GM19463 (cell line): ENCODE results near the gene VASP.

ENCODE experiments used
- ATAC-seq: cut with Tn5 transposase; IDR thresholded peaks from one replicate; pipeline ENCODE4 v1.9.1; 2021; ENCODE audit warnings: mild to moderate bottlenecking, moderate library complexity; ENCODE audit not compliant: unreplicated experiment

VASP gene

GRCh38 chr19:45514376-45515051 is 7.2 kb downstream of the VASP start:
- ATAC-seq: no peak

GRCh38 chr19:45515081-45515624 is 7.9 kb downstream of the VASP start:
- no peak for ATAC-seq

- ATAC-seq: no peak
These were observed 8.6 kb downstream of the VASP start for GRCh38 chr19:45515807-45516401.

GRCh38 chr19:45517238-45517637 is 10.0 kb downstream of the VASP start:
- ATAC-seq: no peak

GRCh38 chr19:45517641-45518468 is 10.6 kb downstream of the VASP start:
- ATAC-seq: no peak

GRCh38 chr19:45518469-45518826 is 11.2 kb downstream of the VASP start:
- no peak for ATAC-seq

GRCh38 chr19:45522010-45522941 is 15.0 kb downstream of the VASP start:
- no peak for ATAC-seq

GRCh38 chr19:45523642-45524256 is 16.5 kb downstream of the VASP start:
- ATAC-seq: no peak

GRCh38 chr19:45524575-45525129 is 17.4 kb downstream of the VASP start:
- ATAC-seq: no peak

- no peak for ATAC-seq
These were observed 18.9 kb downstream of the VASP start for GRCh38 chr19:45526143-45526542.

GRCh38 chr19:45526971-45527370 is 19.7 kb downstream of the VASP start:
- no peak for ATAC-seq

GRCh38 chr19:45527731-45528130 is 20.5 kb downstream of the VASP start:
- ATAC-seq: no peak

- ATAC-seq: no peak
These were observed 21.0 kb downstream of the VASP start for GRCh38 chr19:45528149-45528743.

- no peak for ATAC-seq
These were observed 21.6 kb downstream of the VASP start for GRCh38 chr19:45528744-45529419.

GRCh38 chr19:45529420-45529785 is 22.1 kb downstream of the VASP start:
- no peak for ATAC-seq

- ATAC-seq: no peak
These were observed 24.1 kb downstream of the VASP start for GRCh38 chr19:45531349-45531748.

- ATAC-seq: no peak
These were observed 32.2 kb downstream of the VASP start for GRCh38 chr19:45539459-45539858.

- ATAC-seq: no peak
These were observed 35.0 kb downstream of the VASP start for GRCh38 chr19:45542234-45542668.

GRCh38 chr19:45547211-45547770 is 40.0 kb downstream of the VASP start:
- no peak for ATAC-seq
